ENCODE data around the gene STPG4.
"Not testable (repeated sequence)": the region's sequence is repeated elsewhere in the genome, so short reads cannot be mapped to it uniquely, and the experiment has no call there.

STPG4 gene, protein sequence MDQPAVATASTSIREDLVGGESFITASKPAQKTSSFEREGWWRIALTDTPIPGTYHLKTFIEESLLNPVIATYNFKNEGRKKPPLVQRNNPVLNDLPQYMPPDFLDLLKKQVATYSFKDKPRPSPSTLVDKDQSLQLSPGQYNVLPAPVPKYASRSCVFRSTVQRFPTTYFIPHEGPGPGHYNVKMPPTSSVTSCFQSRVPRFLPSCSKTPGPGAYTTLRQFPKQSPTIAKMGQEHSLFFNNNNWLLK

DNA sequence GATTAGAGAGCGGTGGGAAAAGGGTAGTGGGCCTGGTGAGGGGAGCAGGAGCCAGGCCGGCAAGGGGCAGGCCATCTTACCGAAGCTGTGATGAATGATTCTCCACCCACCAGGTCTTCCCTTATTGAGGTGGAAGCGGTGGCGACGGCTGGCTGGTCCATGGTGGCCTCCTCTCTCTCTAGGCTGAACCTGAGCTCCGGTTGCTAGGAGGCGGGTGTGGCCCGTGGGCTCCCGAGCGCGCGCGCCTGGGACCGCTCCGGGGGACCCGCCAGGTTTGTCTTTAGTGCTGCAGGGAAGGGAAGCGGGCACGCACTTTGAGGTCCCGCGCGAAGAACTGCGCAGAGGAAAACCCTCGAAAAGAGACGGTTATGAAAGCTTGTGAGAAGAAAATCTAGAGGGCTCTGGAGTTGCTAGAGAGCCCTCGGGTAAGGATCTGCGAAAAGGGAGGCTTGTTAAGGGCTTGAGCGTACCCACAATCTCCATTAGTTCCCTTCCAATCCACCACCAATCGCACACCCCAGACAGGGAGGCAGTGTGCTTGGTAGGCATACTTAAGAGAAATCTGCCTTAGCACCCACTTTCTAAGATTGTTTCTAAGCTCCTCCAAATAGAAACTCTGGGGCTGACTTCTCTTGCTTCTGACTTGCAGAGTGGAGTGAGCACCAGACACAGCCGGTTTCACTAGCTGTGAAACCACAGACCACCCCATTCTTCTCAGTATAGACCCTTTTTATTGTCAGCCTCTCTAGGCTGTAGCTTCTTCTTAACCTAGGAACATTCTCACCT is at the start of gene STPG4:
TSS of gene STPG4 (minus strand) at position 218 of the 786 bp plus-strand sequence. CDS start at position 161, 57 bp downstream.
- no peak for DNase-seq

DNA sequence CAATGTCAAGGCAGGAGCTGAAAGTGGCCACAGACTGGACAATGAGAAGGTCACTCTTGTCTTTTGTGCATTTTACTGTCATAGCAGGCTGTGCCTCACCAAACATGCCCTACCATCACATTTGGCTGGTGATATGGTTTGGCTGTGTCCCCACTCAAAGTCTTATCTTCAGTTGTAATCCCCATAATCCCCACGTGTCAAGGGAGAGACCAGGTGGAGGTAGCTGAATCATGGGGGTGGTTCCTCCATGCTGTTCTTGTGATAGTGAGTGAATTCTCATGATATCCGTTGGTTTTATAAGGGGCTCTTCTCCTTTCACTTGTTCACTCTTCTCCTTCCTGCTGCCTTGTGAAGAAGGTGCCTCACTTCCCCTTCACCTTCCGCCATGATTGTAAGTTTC is 49.6 kb upstream of the STPG4 start:
- DNase-seq: no peak

DNA sequence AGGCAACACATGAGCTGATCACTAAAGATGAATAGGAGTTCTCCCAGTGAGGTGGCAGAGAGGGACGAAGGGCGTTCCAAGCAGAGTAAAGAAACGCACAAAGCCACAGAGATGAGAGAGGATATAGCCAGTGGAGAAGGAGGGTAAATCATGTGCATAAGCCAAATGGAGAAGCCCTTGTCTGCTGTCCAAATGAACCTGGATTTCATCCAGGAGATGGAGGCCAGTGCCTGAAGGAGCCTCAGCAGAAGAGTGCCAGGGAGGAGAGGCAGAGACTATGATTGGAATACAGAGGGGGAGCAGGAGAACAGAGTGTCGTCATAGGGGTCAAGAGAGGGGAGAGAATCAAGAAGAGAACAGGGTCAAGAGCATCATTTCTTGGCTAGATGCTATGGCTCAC is 48.9 kb upstream of the STPG4 start:
- no peak for DNase-seq

DNA sequence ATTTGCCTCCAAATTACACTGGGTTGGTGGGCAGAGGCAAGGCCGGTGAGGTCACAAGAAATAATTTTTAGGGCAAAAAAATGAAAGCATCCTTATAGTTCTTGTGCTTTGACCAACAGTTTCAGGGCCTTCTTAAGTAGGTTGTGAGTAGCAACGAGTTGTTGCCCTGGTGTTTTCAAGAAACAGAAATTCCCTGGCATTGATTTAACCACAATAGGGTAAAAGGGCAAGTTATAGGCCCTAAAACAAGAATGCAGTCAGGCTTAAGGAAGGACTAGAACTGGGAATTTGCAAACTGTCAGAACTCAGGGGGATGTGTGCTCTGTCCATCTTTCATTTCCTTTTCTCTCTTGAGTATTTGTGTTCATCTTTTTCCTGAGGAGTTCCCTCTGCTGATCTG is 46.1 kb upstream of the STPG4 start:
- DNase-seq: no peak

DNA sequence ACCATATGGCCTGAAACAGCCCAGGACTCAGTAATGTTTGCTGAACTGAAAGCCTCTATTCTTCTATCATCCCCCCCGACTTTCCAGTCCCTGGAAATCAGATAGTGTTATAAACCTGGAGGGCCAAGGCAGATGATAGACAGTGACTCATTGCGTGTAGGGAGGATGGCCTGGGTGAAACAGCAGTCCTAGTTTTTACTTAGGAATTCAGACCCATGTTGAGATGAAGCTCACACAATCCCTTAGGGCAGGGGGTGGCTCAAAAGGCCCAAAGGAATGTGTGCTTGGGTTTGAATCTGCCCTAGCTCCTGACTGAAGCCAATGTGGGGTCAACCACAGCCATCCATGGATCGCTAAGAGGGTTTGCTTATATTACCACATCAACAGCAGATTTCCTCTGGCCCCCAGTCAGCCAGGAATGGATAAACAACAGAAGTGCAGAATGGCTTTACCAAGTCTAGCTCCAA is 43.9 kb upstream of the STPG4 start:
- no peak for DNase-seq

DNA sequence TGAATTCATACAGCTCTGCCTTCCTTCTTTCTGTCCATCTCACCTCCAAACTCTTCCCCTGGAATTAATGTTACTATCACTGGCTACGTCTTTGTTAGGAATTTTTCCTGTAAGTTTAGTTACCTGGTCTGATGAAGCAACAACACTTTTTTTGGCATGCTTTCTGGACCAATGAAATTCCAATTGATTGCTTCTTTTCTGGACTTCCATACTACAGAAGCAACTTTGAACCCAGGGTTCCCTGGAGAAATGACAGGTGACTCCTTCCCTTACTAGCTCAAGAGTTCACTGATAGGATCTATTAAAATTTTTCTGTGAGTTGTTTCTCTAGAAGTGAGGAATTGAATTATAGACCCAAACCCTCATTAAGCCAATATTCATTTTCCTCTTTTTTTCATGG is 41.4 kb upstream of the STPG4 start:
- DNase-seq: no peak

DNA sequence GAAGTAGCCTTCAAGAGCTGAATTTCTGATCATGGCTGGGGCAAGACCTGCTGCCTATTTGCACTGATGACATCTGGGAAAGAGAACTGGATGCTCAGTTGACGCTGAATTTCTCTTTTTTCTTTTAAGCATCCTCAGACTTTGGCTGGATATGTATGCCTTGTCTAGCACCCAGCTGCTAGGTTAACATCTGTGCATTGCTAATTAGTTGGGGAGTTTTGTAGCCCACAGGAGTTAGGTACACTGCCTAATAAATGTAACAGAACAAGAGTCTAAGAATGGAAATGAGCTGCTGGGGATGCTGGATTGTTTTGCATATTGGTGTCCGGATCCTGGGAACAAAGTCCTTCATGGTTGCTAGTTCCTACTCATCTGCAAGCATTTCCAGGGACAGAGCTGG is 40.9 kb upstream of the STPG4 start:
- DNase-seq: no peak

DNA sequence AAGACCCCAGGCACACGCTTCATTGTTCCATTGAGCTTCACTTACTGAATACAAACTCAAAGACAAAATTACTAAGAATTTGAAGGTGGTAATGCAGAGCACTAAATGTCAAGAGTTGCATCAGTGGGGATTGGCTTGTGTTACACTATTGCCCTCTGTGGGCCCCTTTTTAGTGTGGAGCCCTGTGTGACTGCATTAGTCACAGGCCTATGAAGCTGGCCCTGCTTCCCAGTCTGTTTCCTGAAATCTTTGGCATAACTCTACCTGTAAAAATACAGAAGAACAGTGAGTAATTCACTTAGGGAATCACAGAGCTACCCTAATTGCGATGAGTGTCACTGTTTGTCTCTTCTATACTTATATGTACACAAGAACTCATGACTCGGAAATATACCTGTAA is 40.0 kb upstream of the STPG4 start:
- no peak for DNase-seq

DNA sequence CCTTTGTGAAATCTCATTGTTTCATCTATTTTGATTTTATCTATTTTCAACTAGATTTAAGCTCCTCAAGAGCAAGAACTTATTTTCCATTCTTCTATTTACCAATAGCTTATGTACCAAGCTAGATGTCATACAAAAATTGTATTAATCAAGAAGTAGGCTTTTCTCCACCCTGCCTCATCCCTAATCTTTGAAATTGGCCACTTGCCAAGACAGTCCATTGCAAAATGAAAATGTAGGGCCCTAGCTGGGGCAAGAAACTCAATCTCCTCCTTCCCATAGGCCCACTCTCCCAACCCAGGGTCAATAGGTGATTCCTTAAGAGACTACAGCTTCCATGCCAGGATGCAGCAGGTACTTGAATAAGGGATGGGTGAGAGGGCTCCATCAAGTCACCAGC is 39.3 kb upstream of the STPG4 start:
- DNase-seq: no peak

DNA sequence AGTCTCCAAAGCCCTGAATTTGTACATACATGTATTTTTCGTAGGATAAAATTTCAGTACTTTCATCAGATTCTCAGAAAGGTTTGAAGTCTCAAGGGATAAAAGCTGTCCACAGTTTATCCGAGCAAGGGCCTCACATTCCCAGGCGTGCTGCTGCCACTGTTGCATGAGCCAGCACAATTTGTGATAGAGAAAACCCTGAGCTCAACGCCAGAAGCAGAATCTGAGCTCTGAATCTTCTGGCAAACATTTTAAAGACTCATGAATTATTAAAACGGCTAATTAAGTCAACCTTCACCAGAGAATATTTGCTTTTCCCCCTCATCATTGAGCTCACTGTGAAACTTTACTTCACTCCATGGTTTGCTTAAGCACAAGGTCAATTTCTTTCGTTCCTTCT is 38.5 kb upstream of the STPG4 start:
- DNase-seq: no peak

DNA sequence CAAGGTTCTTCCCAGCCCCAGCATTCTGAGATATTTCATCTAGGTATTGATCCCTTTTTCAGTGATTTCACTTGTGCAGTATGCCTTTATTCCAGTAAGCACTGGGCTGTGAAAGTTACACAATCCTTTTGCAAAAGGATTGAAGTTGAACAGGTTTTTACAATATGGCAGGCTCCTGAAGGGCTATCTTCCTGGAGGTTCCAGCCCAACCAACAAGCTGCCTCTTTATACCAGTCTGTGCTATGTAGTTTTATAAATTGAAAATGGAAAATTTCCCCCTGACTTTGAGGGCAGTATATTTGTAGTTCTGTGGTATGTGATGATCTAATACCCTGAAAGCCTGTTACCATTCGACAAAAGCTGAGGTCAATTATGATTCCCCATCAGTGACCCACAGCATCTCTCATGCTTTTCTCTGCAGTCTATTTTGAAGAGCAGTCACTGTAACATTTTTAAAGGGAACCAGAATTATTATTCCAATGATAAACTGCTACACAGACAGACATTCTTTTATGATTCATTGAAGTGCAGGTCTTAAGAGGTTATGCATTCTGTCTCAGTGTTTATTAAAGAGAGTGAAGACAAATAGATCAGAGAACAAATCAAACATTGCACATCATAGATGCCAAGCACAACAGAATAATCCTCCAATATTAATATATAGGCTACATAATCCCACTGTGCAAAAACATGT is 35.2 kb upstream of the STPG4 start:
- no peak for DNase-seq

DNA sequence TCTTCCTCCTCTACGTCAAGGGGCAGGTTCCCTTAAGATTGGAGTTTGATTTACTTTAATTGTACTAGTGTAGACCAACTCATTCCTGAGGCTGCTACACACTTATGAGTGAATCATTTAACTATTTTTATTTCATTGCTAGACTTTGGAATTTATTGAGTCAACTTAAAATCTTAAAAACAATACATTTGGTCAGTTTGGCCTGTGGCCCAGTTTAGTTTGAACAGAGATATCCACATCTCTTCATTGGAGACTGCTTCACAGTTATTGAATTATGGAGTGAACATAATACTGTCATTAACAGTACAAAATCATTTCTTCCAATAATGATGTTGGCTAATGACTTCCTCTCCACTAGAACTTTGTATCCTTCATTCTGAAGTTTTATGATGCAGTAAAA is 34.5 kb upstream of the STPG4 start:
- DNase-seq: no peak

DNA sequence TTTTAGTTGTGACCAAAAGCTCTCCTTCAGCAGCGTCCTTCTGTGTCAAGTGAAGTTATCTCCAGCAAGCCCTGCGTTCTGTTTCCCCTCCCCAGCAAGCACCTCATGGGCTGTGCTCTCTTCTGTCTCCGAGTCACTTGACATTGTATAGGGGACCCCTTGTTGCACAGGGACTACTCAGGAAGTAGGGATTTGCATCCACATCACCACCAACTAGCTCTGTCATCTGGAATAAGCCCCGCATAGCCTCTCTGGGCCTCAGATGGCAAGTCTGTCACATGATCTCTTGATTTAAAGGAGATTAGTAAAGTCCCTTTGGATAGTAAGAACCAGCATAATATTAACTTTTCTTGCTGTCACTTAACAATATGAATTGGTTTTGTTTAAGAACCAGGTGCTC is 32.0 kb upstream of the STPG4 start:
- DNase-seq: no peak

DNA sequence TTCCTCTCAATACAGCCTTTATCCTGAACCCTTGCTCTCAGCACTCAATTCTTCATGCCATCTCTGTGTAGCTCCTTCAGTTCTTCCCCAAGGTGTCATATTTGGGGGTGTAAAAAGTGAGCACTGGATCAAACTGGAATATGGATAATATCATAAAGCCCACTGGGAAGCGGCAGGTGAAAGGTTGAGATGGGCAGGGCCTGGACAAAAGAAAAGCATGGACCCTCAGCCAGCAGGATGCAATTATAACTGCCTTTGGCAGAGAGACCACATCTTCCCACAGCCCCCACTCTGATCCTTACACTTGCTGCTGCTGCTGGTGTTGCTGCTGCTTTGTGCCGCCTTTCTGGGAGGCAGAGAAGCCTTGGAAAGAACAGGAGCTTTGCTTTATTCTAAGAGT is 31.2 kb upstream of the STPG4 start:
- DNase-seq: no peak

DNA sequence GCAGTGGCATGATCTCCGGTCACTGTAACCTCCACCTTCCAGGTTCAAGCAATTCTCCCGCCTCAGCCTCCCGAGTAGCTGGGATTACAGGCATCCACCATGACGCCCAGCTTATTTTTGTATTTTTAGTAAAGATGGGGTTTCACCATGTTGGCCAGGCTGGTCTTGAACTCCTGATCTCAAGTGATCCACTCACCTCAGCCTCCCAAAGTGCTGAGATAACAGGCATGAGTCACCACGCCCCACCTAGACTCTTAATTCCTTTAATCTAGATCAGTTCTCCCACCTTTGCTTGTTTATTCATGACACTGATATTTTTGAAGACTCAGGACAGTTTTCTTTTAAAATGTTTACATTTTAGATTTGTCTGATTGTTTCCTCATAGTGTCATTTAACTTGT is 30.0 kb upstream of the STPG4 start:
- DNase-seq: not testable (repeated sequence)

DNA sequence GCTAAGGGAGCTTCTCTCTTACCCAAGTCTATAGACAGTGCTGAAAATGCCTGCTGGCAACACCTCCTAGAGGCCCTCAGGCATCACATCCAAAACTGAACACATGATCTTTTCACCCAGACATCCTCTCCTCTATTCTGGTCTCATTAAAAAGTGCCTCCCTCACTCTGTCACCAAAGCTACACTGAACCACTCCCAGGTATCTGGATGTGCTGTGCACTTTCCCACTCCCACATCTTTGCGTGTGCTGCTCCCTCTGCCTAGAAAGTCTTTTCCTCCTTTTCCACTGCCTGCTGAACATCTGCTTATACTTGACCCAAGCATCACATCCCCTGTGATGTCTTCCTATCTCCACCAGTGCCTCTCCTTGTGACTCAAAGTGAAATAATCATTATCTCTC is 26.1 kb upstream of the STPG4 start:
- no peak for DNase-seq

DNA sequence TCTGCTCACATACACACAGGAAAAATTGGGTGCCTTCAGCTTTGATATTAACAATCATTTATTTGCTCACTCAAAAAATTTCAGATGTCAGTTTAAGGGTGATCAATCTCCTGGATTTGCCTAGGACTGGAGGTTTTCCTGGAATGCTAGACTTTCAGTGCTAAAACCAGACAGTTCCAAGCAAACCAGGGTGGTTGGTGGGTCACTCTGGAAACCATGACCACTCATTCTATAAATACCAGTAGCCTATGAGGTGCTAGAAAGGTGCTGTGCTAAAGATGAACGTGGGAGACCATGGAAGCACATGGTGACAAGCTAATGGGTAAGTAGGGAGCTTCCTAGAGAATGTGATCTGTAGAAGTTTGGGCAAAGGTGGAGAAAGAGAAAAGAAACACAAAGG is 25.4 kb upstream of the STPG4 start:
- no peak for DNase-seq

DNA sequence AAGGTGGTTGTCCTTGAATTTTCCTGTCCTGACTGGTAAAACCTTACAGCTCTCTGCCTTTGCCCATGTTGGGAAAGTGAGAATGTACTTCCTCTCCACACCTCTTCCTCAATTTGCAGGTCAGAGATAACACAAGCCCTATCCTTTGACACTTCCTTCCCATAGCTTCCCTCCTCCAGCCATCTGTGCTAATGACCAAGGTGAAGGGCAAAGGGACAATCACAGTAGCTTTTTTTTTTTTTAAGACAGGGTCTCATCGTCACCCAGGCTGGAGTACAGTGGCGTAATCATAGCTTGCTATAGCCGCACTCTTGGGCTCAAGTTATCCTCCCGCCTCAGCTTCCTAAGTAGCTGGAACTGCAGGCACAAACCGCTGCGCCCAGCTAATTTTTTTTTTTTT is 24.3 kb upstream of the STPG4 start:
- no peak for DNase-seq

DNA sequence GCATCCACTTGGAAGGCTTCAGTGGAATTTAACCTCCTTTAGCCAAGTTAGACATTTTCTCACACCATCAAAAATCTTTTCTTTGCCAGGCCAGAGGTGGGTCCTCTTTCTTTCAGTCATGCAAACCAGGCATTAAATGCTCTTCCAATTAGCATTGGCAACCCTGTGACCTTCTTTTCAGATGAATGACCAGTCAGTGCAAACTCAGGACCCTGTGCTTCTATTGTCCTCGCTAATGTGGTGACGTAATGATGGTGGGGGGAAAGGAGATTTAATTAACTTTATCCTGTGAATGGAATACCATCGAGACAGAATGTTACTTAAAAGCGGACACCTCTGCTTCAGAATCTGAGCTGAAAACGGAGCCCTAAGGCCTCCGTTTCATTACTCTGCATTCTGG is 23.2 kb upstream of the STPG4 start:
- DNase-seq: no peak

DNA sequence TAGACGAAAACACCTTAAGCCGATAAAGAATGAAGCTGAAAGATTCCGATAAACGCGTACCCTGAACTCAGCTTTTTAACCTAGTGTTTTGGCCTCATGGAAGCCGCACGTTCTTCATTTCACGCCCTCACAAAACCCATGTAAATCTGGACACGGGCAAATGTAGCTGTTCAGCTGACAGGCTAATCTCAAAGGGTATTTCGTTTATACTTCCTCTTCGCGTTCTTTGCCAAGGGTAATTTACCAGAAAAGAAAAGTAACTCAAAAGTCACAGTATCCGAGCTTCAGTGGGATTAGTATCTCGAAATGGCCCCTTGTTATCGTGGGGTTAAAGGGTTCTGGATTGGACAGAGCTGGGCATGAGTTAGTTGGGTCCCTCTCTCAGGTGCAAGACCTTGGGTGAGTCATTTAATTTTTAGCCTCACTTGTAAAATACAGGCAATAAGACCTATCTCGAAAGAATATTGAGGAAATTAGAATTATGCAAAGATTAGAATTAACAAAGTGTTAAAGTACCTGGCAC is 22.0 kb upstream of the STPG4 start:
- DNase-seq: no peak

DNA sequence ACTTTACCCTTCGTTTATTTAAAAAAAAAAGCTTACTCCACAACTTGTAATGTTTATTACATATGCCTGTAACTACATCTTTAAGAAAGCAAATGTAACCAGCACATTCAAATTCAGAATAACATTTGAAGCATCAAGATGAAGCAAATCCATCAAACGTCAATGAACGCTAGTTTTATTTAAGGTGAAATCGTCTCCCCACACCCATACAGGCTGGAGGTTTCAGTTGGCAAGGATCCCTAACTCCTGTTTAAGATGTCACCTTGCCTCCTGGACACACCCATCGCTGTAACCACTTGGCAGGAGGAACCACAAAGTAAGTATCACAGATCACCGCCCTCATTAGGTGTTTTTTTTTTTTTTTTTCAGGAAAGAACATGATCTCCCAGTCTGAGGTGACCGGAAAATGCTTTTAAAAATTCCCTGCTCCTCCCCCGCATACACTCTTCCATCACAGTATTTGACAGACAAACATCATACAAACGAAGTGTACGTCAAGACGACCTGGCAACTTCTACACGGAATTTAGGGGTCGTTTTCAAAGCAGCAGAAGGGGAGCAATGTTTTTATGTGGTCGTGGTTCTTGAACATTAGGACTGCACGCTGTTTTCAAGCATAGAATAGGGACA is 19.7 kb upstream of the STPG4 start:
- DNase-seq: peak; percentile 83

DNA sequence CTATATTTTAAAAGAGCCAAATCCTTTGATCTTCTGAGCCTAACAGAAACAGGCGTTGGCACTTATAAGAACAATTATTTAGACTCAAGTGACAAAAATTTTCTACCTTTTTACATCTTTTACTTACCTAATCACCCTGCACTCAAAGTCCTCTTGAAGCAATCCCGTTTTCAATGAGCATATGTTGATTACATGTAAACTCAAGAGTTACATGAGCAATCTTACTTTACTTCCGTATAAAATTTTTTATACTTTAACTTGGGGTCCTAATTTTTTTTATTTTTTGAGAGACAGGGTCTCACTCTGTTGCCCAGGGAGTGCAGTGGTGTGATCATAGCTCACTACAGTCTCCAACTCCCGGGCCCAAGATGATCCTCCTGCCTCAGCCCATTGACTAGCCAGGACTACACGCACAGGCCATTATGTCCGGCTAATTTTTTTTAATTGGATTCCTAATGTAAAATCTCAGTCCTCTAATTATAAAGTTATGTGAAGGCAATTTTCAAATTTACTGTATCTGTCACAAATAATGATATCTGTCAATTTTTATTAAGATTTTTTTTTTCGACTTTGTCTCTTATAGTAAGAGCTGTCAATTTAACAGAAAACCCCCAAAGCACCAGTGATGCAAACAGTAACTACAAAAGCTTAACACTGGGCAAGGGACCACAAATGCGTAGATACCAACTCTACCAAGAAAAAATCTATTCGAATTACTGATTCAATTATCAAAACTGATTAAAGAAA is 19.1 kb upstream of the STPG4 start:
- no peak for DNase-seq
